Globus pallidus (tissue), 1 donor: ENCODE data around the gene CARHSP1.
"Not testable (repeated sequence)": the region's sequence is repeated elsewhere in the genome, so short reads cannot be mapped to it uniquely, and the experiment has no call there.

ENCODE experiments used
- DNase-seq: peaks from one replicate; pipeline ENCODE4 v3.0.0-alpha.2; 2015; ENCODE audit warnings: low spot score

CARHSP1 gene

GRCh38 chr16:8828541-8829165, 40.2 kb downstream of the CARHSP1 start:
- no peak for DNase-seq

- DNase-seq = no peak
Measured at GRCh38 chr16:8826278-8826879, 42.4 kb downstream of the CARHSP1 start.

- no peak for DNase-seq
Measured at GRCh38 chr16:8822403-8822802, 46.4 kb downstream of the CARHSP1 start.

- no peak for DNase-seq
Measured at GRCh38 chr16:8819411-8820034, 49.3 kb downstream of the CARHSP1 start.

- DNase-seq = no peak
Measured at GRCh38 chr16:8818504-8819270, 50.1 kb downstream of the CARHSP1 start.

- no peak for DNase-seq
Measured at GRCh38 chr16:8816967-8817655, 51.7 kb downstream of the CARHSP1 start.

- DNase-seq = no peak
Measured at GRCh38 chr16:8814095-8814806, 54.6 kb downstream of the CARHSP1 start.

- DNase-seq = no peak
Measured at GRCh38 chr16:8812162-8812843, 56.5 kb downstream of the CARHSP1 start.

- no peak for DNase-seq
Measured at GRCh38 chr16:8808613-8809353, 60.0 kb downstream of the CARHSP1 start.

GRCh38 chr16:8808009-8808408, 60.8 kb downstream of the CARHSP1 start:
- no peak for DNase-seq

GRCh38 chr16:8807189-8807588, 61.6 kb downstream of the CARHSP1 start:
- DNase-seq = no peak

GRCh38 chr16:8806272-8806983, 62.4 kb downstream of the CARHSP1 start:
- no peak for DNase-seq

GRCh38 chr16:8804313-8804712, 64.5 kb downstream of the CARHSP1 start:
- DNase-seq = no peak

GRCh38 chr16:8803733-8804132, 65.1 kb downstream of the CARHSP1 start:
- DNase-seq = not testable (repeated sequence)
